H1 (cell line): Measurements from ENCODE around the gene FHAD1. TPM values are rescaled to one million over a fixed set of nuclear protein-coding genes. Genes with fewer than 3 reads are reported as not detected.

Experiments
- BCL11A ChIP-seq, 2 experiments: IDR thresholded peaks; one replicate each; pipeline ENCODE4 v1.6.1; 2011; ENCODE audit warnings: low read depth in 2 of 2, low read length in 2 of 2, mild to moderate bottlenecking in 2 of 2
- RBBP5 ChIP-seq: IDR thresholded peaks from 2 replicates; pipeline ENCODE4 v1.7.1; 2012; ENCODE audit warnings: low read depth, mild to moderate bottlenecking, inconsistent platforms, low read length, moderate library complexity, borderline replicate concordance
- TEAD4 ChIP-seq: IDR thresholded peaks from 2 replicates; pipeline ENCODE4 v1.6.1; 2012; ENCODE audit warnings: low read depth, low read length, inconsistent platforms, mixed read lengths
- polyA plus RNA-seq, 7 experiments: library from polyadenylated mRNA; depleted of rRNA in 3 of 7; stranded (reverse) in 5 of 7; unstranded in 2 of 7; fragments of >200 nt in 5 of 7; fragments of 200-250 nt in 2 of 7; gene quantifications; 1 replicate in 5 of 7; 2 replicates in 1 of 7; 4 replicates in 1 of 7; pipeline versions ENCODE4 v1.2.1 to v1.2.3, GENCODE V29; 2011 to 2013; ENCODE audit warnings: missing spikeins in 2 of 7, mixed read lengths in 2 of 7
- total RNA-seq: library from RNA; stranded (reverse); fragmentation: NEBNext Ultra II Directional; extraction: Animal tissue kit (Norgen Biotek cat#: 25700); gene quantifications from 2 replicates; pipeline ENCODE4 v1.2.1, GENCODE V29; 2021
- TF ChIP-seq, protein P1 (sequence below): fragments of 300-600 bp; sonication (generic); IDR thresholded peaks from 2 replicates; pipeline ENCODE4 v1.7.1; 2012; ENCODE audit warnings: low read length, moderate library complexity, mild to moderate bottlenecking, inconsistent platforms; ENCODE audit not compliant: insufficient replicate concordance

Gene FHAD1
- total and polyA plus RNA-seq, 2 of the 8 experiments (the other 6 are each of a cell fraction or from before 2014, with no cell fraction given), result 0.39 to 0.69 TPM

DNA sequence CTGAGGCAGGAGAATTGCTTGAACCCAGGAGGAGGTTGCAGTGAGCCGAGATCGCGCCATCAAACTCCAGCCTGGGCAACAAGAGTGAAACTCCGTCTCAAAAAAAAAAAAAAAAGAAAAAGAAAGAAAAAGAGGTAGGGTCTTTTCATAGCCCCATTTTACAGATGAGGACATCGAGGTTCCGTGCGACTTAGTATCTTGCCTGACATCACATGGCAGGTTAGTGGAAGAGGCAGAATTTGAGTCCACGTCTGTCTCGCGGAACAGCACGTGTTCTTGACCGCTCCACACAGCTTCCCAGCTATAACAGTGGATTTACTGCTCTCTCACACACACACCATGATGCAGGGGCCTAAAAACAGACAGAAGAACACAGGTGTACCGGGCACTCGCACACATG, 192.3 kb downstream of the FHAD1 start (continued):
- TF ChIP-seq, protein P1, sequence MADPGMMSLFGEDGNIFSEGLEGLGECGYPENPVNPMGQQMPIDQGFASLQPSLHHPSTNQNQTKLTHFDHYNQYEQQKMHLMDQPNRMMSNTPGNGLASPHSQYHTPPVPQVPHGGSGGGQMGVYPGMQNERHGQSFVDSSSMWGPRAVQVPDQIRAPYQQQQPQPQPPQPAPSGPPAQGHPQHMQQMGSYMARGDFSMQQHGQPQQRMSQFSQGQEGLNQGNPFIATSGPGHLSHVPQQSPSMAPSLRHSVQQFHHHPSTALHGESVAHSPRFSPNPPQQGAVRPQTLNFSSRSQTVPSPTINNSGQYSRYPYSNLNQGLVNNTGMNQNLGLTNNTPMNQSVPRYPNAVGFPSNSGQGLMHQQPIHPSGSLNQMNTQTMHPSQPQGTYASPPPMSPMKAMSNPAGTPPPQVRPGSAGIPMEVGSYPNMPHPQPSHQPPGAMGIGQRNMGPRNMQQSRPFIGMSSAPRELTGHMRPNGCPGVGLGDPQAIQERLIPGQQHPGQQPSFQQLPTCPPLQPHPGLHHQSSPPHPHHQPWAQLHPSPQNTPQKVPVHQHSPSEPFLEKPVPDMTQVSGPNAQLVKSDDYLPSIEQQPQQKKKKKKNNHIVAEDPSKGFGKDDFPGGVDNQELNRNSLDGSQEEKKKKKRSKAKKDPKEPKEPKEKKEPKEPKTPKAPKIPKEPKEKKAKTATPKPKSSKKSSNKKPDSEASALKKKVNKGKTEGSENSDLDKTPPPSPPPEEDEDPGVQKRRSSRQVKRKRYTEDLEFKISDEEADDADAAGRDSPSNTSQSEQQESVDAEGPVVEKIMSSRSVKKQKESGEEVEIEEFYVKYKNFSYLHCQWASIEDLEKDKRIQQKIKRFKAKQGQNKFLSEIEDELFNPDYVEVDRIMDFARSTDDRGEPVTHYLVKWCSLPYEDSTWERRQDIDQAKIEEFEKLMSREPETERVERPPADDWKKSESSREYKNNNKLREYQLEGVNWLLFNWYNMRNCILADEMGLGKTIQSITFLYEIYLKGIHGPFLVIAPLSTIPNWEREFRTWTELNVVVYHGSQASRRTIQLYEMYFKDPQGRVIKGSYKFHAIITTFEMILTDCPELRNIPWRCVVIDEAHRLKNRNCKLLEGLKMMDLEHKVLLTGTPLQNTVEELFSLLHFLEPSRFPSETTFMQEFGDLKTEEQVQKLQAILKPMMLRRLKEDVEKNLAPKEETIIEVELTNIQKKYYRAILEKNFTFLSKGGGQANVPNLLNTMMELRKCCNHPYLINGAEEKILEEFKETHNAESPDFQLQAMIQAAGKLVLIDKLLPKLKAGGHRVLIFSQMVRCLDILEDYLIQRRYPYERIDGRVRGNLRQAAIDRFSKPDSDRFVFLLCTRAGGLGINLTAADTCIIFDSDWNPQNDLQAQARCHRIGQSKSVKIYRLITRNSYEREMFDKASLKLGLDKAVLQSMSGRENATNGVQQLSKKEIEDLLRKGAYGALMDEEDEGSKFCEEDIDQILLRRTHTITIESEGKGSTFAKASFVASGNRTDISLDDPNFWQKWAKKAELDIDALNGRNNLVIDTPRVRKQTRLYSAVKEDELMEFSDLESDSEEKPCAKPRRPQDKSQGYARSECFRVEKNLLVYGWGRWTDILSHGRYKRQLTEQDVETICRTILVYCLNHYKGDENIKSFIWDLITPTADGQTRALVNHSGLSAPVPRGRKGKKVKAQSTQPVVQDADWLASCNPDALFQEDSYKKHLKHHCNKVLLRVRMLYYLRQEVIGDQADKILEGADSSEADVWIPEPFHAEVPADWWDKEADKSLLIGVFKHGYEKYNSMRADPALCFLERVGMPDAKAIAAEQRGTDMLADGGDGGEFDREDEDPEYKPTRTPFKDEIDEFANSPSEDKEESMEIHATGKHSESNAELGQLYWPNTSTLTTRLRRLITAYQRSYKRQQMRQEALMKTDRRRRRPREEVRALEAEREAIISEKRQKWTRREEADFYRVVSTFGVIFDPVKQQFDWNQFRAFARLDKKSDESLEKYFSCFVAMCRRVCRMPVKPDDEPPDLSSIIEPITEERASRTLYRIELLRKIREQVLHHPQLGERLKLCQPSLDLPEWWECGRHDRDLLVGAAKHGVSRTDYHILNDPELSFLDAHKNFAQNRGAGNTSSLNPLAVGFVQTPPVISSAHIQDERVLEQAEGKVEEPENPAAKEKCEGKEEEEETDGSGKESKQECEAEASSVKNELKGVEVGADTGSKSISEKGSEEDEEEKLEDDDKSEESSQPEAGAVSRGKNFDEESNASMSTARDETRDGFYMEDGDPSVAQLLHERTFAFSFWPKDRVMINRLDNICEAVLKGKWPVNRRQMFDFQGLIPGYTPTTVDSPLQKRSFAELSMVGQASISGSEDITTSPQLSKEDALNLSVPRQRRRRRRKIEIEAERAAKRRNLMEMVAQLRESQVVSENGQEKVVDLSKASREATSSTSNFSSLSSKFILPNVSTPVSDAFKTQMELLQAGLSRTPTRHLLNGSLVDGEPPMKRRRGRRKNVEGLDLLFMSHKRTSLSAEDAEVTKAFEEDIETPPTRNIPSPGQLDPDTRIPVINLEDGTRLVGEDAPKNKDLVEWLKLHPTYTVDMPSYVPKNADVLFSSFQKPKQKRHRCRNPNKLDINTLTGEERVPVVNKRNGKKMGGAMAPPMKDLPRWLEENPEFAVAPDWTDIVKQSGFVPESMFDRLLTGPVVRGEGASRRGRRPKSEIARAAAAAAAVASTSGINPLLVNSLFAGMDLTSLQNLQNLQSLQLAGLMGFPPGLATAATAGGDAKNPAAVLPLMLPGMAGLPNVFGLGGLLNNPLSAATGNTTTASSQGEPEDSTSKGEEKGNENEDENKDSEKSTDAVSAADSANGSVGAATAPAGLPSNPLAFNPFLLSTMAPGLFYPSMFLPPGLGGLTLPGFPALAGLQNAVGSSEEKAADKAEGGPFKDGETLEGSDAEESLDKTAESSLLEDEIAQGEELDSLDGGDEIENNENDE, result no peak
- TF ChIP-seq TEAD4, result no peak
- TF ChIP-seq BCL11A (IDR thresholded peaks at IDR 0.05; ENCODE audit: low read depth in 2 of 2, low read length in 2 of 2), result no peak
- no peak for TF ChIP-seq RBBP5
